A549 (cell line): ENCODE results near the gene UBAC2. TPM values are rescaled to one million over a fixed set of nuclear protein-coding genes. Genes with fewer than 3 reads are reported as not detected.

Source experiments
- ATAC-seq, 2 experiments: fragments of 200-7000 bp in 1 of 2; fragments of >200 bp in 1 of 2; cut with Nextera tagmentation in 1 of 2; cut with Tn5 transposase in 1 of 2; 3 replicates each; pipeline versions ENCODE4 v1.8.0 to v1.9.1; 2018 to 2020; ENCODE audit warnings: mild to moderate bottlenecking in 1 of 2, moderate library complexity in 1 of 2
- CTCF ChIA-PET: fragments of 300-600 bp; sonication (Branson Sonifier 250); formaldehyde crosslinking; extraction: SDS; loops from one replicate; lab custom pipeline; 2021; ENCODE audit warnings: antibody characterized with exemption, inconsistent platforms; lab: Yijun Ruan, JAX
- POLR2A ChIA-PET: fragments of 350-600 bp; formaldehyde crosslinking; extraction: SDS; loops from one replicate; lab custom pipeline; 2021; ENCODE audit warnings: antibody characterized with exemption, inconsistent platforms; lab: Yijun Ruan, JAX
- DNase-seq, 2 experiments: peaks; one replicate each; pipeline versions ENCODE4 v3.0.0 to v3.0.0-alpha.2; 2011 to 2016; ENCODE audit warnings: low read depth in 1 of 2, low spot score in 1 of 2
- FAIRE-seq: peaks from 2 replicates; lab custom pipeline; 2011; peaks lifted over from hg19 to GRCh38; lab: Jason Lieb, UNC
- H3K27ac ChIP-seq, 2 experiments: fragments of >200 bp; sonication (Bioruptor Twin); formaldehyde crosslinking; 3 replicates each; pipeline ENCODE4 v1.5.1; 2016 to 2017
- H3K4me1 ChIP-seq: fragments of >200 bp; sonication (Bioruptor Twin); formaldehyde crosslinking; 3 replicates; pipeline ENCODE4 v1.6.1; 2016
- H3K4me2 ChIP-seq: fragments of >200 bp; sonication (Bioruptor Twin); formaldehyde crosslinking; 3 replicates; pipeline ENCODE4 v1.6.1; 2016
- H3K4me3 ChIP-seq: fragments of >200 bp; sonication (Bioruptor Twin); formaldehyde crosslinking; 3 replicates; pipeline ENCODE4 v1.5.1; 2016
- H3K9me3 ChIP-seq: fragments of >200 bp; sonication (Bioruptor Twin); formaldehyde crosslinking; 3 replicates; pipeline ENCODE4 v1.6.1; 2016
- BHLHE40 ChIP-seq: IDR thresholded peaks from 2 replicates; pipeline ENCODE4 v1.6.1; 2012; ENCODE audit warnings: low read depth, low read length, inconsistent platforms
- CHD4 ChIP-seq: fragments of 200-600 bp; sonication (generic); IDR thresholded peaks from 2 replicates; pipeline ENCODE4 v1.6.1; 2016; ENCODE audit warnings: antibody characterized with exemption, mild to moderate bottlenecking, borderline replicate concordance
- EHF ChIP-seq: fragments of 250-450 bp; sonication (Bioruptor Pico); IDR thresholded peaks from 2 replicates; pipeline ENCODE4 v1.5.0; 2020; ENCODE audit warnings: mild to moderate bottlenecking
- EP300 ChIP-seq, 2 experiments: fragments of >200 bp; sonication (Bioruptor Twin); formaldehyde crosslinking; IDR thresholded peaks; 2 replicates in 1 of 2; 3 replicates in 1 of 2; pipeline ENCODE4 v1.6.1; 2016 to 2017
- FOSL2 ChIP-seq, 2 experiments: fragments of 450-650 bp in 1 of 2; fragments of >200 bp in 1 of 2; sonication (Bioruptor Twin) in 1 of 2; formaldehyde crosslinking; IDR thresholded peaks; 2 replicates each; pipeline versions ENCODE4 v1.5.0 to v1.6.1; 2016 to 2020; ENCODE audit warnings: mild to moderate bottlenecking in 1 of 2, moderate library complexity in 1 of 2
- GATA3 ChIP-seq: IDR thresholded peaks from 2 replicates; pipeline ENCODE4 v1.6.1; 2012; ENCODE audit warnings: borderline replicate concordance
- HES2 ChIP-seq: fragments of >200 bp; sonication (Bioruptor Twin); formaldehyde crosslinking; IDR thresholded peaks from 2 replicates; pipeline ENCODE4 v1.6.1; 2016
- HOXB13 ChIP-seq: fragments of 250-450 bp; sonication (Bioruptor Pico); IDR thresholded peaks from 2 replicates; pipeline ENCODE4 v1.5.0; 2020; ENCODE audit warnings: low read depth, mild to moderate bottlenecking, moderate library complexity
- HOXB5 ChIP-seq: fragments of 250-450 bp; sonication (Bioruptor Pico); IDR thresholded peaks from 2 replicates; pipeline ENCODE4 v1.5.0; 2020; ENCODE audit warnings: mild to moderate bottlenecking, moderate library complexity
- KDM5A ChIP-seq: fragments of 200-600 bp; sonication (generic); IDR thresholded peaks from 2 replicates; pipeline ENCODE4 v1.6.1; 2016; ENCODE audit warnings: antibody characterized with exemption, mild to moderate bottlenecking
- MAFK ChIP-seq: fragments of 450-650 bp; IDR thresholded peaks from 2 replicates; pipeline ENCODE4 v1.6.1; 2014; ENCODE audit not compliant: partially characterized antibody
- POLR2A ChIP-seq: IDR thresholded peaks from 2 replicates; pipeline ENCODE4 v1.6.1; 2012; ENCODE audit warnings: mild to moderate bottlenecking, low read length
- RAD21 ChIP-seq, 2 experiments: fragments of >200 bp in 1 of 2; sonication (Bioruptor Twin) in 1 of 2; formaldehyde crosslinking in 1 of 2; IDR thresholded peaks in 1 of 2; conservative IDR thresholded peaks in 1 of 2; 2 replicates in 1 of 2; 3 replicates in 1 of 2; pipeline ENCODE4 v1.6.1; 2012 to 2018; ENCODE audit warnings: inconsistent platforms in 1 of 2
- RARB ChIP-seq: fragments of 250-450 bp; sonication (Bioruptor Pico); IDR thresholded peaks from 2 replicates; pipeline ENCODE4 v1.8.0; 2021; ENCODE audit warnings: mild to moderate bottlenecking, moderate library complexity
- REST ChIP-seq: fragments of 200-600 bp; sonication (generic); IDR thresholded peaks from 2 replicates; pipeline ENCODE4 v1.6.1; 2016; ENCODE audit warnings: antibody characterized with exemption, mild to moderate bottlenecking, moderate library complexity
- RNF2 ChIP-seq: fragments of 200-600 bp; sonication (generic); IDR thresholded peaks from 2 replicates; pipeline ENCODE4 v1.6.1; 2016; ENCODE audit warnings: low read depth, mild to moderate bottlenecking, antibody characterized with exemption, moderate library complexity, borderline replicate concordance
- SREBF2 ChIP-seq: fragments of 450-650 bp; IDR thresholded peaks from 2 replicates; pipeline ENCODE4 v1.6.1; 2014; ENCODE audit warnings: mild to moderate bottlenecking, moderate library complexity
- WGBS: methylation state at CpG from one replicate; pipeline ENCODE4 v1.1.6; 2017; ENCODE audit errors: missing lambda C conversion rate; 5-methylcytosine and 5-hydroxymethylcytosine counted together
- polyA plus RNA-seq, 4 experiments: library from polyadenylated mRNA; depleted of rRNA in 3 of 4; stranded (reverse); fragments of >200 nt; fragmentation: RNase III in 1 of 4; extraction: RNeasy Plus Mini Kit Qiagen cat#74134 plus additional on column Dnase treatment in 1 of 4; gene quantifications; 2 replicates in 3 of 4; 3 replicates in 1 of 4; pipeline ENCODE4 v1.2.3, GENCODE V29; 2011 to 2017
- TF ChIP-seq, protein P1 (sequence below): IDR thresholded peaks from 2 replicates; pipeline ENCODE4 v1.6.1; 2012; ENCODE audit warnings: low read depth, borderline replicate concordance
- TF ChIP-seq, protein P2 (sequence below): fragments of 150-350 bp; IDR thresholded peaks from 2 replicates; pipeline ENCODE4 v1.6.1; 2014; ENCODE audit warnings: low read depth, mild to moderate bottlenecking, low read length
- TF ChIP-seq, protein P3 (sequence below): fragments of 250-450 bp; sonication (Bioruptor Pico); IDR thresholded peaks from 2 replicates; pipeline ENCODE4 v1.5.0; 2021; ENCODE audit warnings: mild to moderate bottlenecking, moderate library complexity, borderline replicate concordance

UBAC2 gene
- polyA plus RNA-seq, 2 of the 4 experiments (the other 2 are of a cell fraction) = 61.6 to 103 TPM

GRCh38 chr13:99418843-99419140 lies 218.1 kb downstream of the UBAC2 start:
- POLR2A ChIA-PET = no interaction called here
- Histone ChIP-seq H3K4me1 (no peaks in the 10 kb centered on the region), H3K27ac (no peak overlapping the region), H3K9me3 (no peaks in the 10 kb centered on the region), H3K4me3 (no peak overlapping the region), H3K4me2 (no peak overlapping the region)
- no peak for FAIRE-seq
- DNase-seq = no peak
- TF ChIP-seq FOSL2 (IDR thresholded peaks at IDR 0.05) = no peak
- no peak for TF ChIP-seq FOSL2 (CRISPR knock-in tag; IDR thresholded peaks at IDR 0.05)
- TF ChIP-seq, protein P1, sequence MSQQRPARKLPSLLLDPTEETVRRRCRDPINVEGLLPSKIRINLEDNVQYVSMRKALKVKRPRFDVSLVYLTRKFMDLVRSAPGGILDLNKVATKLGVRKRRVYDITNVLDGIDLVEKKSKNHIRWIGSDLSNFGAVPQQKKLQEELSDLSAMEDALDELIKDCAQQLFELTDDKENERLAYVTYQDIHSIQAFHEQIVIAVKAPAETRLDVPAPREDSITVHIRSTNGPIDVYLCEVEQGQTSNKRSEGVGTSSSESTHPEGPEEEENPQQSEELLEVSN = no peak
- TF ChIP-seq RARB (CRISPR knock-in tag) = no peak
- TF ChIP-seq KDM5A = no peak
- TF ChIP-seq HOXB13 (CRISPR knock-in tag) = no peak
- TF ChIP-seq GATA3 = no peak
- CTCF ChIA-PET = interaction anchor here (0.7 to 3.5 kb wide), 3 partner anchors 11 to 18 kb away, joined by 3 to 19 read pairs (median 4); no protein-coding TSS in a partner anchor
- WGBS = 68% methylated on average over 4 of the region's 4 CpGs
- ATAC-seq = no peak

DNA sequence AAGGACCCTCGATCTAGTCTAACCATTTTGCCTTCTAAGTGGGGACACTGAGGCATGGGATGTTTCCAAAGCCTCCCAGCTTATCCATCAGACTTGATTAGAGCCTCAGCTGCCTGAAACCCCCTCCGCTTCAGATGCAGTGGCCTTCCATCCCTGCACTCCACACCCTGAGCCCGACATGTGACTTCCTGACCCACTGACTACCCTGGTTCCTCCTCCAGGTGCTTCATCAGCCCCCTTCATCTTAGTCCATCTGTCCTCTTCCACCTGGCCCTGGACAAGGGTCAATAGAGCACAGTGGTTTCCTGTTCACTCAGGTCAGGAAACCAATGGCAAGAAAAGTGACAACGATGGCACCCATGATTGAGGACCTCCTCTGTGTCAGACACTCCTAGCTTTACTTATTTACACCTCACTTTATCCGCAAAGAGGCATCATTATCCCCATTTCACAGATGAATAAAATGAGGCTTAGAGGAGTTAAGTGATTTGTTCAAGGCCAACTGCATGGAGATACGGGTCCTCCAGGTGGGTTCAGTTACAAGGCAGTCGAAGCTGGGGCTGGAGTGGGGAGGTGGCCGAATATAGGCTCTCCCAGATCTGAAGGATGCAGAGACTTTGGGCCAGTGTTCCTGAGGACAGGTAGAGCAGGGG lies 219.1 kb downstream of the UBAC2 start:
- no peaks in the 10 kb centered on the region for H3K4me1 ChIP-seq
- DNase-seq = no peak
- TF ChIP-seq EP300 (IDR thresholded peaks at IDR 0.05) = no peak
- TF ChIP-seq, protein P1 = no peak
- TF ChIP-seq MAFK = no peak
- TF ChIP-seq REST = no peak
- TF ChIP-seq HOXB13 (CRISPR knock-in tag) = no peak
- TF ChIP-seq, protein P2, sequence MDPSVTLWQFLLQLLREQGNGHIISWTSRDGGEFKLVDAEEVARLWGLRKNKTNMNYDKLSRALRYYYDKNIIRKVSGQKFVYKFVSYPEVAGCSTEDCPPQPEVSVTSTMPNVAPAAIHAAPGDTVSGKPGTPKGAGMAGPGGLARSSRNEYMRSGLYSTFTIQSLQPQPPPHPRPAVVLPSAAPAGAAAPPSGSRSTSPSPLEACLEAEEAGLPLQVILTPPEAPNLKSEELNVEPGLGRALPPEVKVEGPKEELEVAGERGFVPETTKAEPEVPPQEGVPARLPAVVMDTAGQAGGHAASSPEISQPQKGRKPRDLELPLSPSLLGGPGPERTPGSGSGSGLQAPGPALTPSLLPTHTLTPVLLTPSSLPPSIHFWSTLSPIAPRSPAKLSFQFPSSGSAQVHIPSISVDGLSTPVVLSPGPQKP = no peak
- no peak for TF ChIP-seq EHF (CRISPR knock-in tag)
- TF ChIP-seq, all 56 proteins: peak for 0
- no peak overlapping the region for H3K4me3 ChIP-seq
- ATAC-seq (no peak), FAIRE-seq (no peak)
- ChIA-PET CTCF (interaction anchor here (0.6 to 1.8 kb wide), 2 partner anchors 15 to 295 kb away, joined by 3 to 4 read pairs; no protein-coding TSS in a partner anchor), POLR2A (no interaction called here)
- H3K27ac ChIP-seq = no peak overlapping the region
- 76% methylated on average over 8 of the region's 8 CpGs for WGBS
- H3K9me3 ChIP-seq = no peaks in the 10 kb centered on the region
- no peak overlapping the region for H3K4me2 ChIP-seq

DNA sequence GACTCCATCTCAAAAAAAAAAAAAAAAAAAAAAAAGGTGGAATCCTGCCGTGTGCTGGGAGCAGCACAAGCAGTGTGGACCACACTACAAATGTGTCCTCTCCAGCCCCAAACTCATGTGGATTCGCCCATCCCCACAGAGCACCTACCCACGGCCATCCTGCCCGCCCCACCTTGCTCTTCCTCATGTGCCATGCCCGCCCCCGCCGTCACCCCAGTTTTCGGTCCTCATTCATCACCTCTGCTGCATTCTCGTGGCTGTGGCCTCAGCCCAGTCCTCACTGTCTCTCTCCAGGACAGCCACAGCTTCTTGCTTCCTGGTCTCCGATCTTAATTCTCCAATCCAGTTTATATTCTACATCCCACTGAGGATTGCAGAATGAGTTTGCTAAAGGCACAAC lies 220.6 kb downstream of the UBAC2 start:
- FAIRE-seq (no peak), ATAC-seq (no peak)

More for the DNA sequence above, 220.6 kb downstream of the UBAC2 start:
- no peak overlapping the region for H3K4me3 ChIP-seq
- no peak overlapping the region for H3K27ac ChIP-seq
- DNase-seq = no peak
- WGBS = 73% methylated on average over 10 of the region's 10 CpGs
- ChIA-PET POLR2A (no interaction called here), CTCF (interaction anchor here (1.0 kb wide), 1 partner anchor 19 kb away, joined by 3 read pairs; no protein-coding TSS in a partner anchor)
- no peak overlapping the region for H3K4me2 ChIP-seq
- no peaks in the 10 kb centered on the region for H3K9me3 ChIP-seq
- no peaks in the 10 kb centered on the region for H3K4me1 ChIP-seq
- no peak for TF ChIP-seq CHD4
- TF ChIP-seq MAFK = no peak
- TF ChIP-seq, protein P3, sequence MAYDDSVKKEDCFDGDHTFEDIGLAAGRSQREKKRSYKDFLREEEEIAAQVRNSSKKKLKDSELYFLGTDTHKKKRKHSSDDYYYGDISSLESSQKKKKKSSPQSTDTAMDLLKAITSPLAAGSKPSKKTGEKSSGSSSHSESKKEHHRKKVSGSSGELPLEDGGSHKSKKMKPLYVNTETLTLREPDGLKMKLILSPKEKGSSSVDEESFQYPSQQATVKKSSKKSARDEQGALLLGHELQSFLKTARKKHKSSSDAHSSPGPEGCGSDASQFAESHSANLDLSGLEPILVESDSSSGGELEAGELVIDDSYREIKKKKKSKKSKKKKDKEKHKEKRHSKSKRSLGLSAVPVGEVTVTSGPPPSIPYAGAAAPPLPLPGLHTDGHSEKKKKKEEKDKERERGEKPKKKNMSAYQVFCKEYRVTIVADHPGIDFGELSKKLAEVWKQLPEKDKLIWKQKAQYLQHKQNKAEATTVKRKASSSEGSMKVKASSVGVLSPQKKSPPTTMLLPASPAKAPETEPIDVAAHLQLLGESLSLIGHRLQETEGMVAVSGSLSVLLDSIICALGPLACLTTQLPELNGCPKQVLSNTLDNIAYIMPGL (CRISPR knock-in tag) = no peak
- no peak for TF ChIP-seq POLR2A
- no peak for TF ChIP-seq SREBF2
- TF ChIP-seq GATA3 = no peak
- no peak for TF ChIP-seq RNF2
- no peak for TF ChIP-seq HOXB5 (CRISPR knock-in tag)
- no peak for TF ChIP-seq RAD21 (conservative IDR thresholded peaks at IDR 0.05 in 1 of 2, IDR thresholded peaks at IDR 0.05 in 1 of 2)
- TF ChIP-seq HES2 = no peak
- TF ChIP-seq BHLHE40 = no peak
